K562 (cell line): Measurements from ENCODE around the gene MRPL42. TPM values are rescaled to one million over a fixed set of nuclear protein-coding genes. Genes with fewer than 3 reads are reported as not detected.

Experiments used
- FOSL1 ChIP-seq: fragments of 200-800 bp; sonication (Bioruptor generic); conservative IDR thresholded peaks from 2 replicates; pipeline ENCODE4 v1.6.1; 2016; ENCODE audit warnings: missing genetic modification characterization, missing compliant biosample characterization
- MAFG ChIP-seq: fragments of 450-650 bp; conservative IDR thresholded peaks from 2 replicates; pipeline ENCODE4 v1.6.1; 2016; ENCODE audit warnings: missing genetic modification characterization, missing compliant biosample characterization
- REST ChIP-seq, 2 experiments: fragments of 450-650 bp; formaldehyde crosslinking in 1 of 2; IDR thresholded peaks; 2 replicates each; pipeline versions ENCODE4 v1.4.0 to v1.6.1; 2014 to 2020; ENCODE audit warnings: mild to moderate bottlenecking in 2 of 2, borderline replicate concordance in 1 of 2, low read depth in 1 of 2
- SNAPC5 ChIP-seq: fragments of 250-450 bp; sonication (Bioruptor Pico); IDR thresholded peaks from 2 replicates; pipeline ENCODE4 v1.8.0; 2021; ENCODE audit warnings: moderate library complexity, mild to moderate bottlenecking, inconsistent platforms
- polyA plus RNA-seq, 8 experiments: library from polyadenylated mRNA; depleted of rRNA in 4 of 8; stranded (reverse) in 5 of 8; unstranded in 3 of 8; fragments of >200 nt; fragmentation: Nextera tagmentation in 2 of 8; fragmentation: Illumina TruSeq in 1 of 8; extraction: Ambion mirVana in 2 of 8; extraction: Trizol in 1 of 8; gene quantifications; 2 replicates each; pipeline versions ENCODE4 v1.2.1 to v1.2.3, GENCODE V29; 2011 to 2014; ENCODE audit warnings: inconsistent platforms in 1 of 8, missing spikeins in 1 of 8
- total RNA-seq, 7 experiments: library from RNA; depleted of rRNA in 6 of 7; stranded (reverse); fragments of >200 nt in 6 of 7; fragmentation: Illumina TruSeq in 2 of 7; extraction: Trizol in 2 of 7; gene quantifications; 2 replicates each; pipeline versions ENCODE4 v1.2.1 to v1.2.3, GENCODE V29; 2011 to 2021; ENCODE audit warnings: low replicate concordance in 1 of 7

MRPL42 gene
- total and polyA plus RNA-seq, 9 of the 15 experiments (the other 6 are each of a cell fraction or from before 2014, with no cell fraction given) = 104 to 806 (median 218) TPM

- TF ChIP-seq REST (IDR thresholded peaks at IDR 0.05; ENCODE audit: borderline replicate concordance) (peak; percentile 78), REST (CRISPR knock-in tag; IDR thresholded peaks at IDR 0.05; ENCODE audit: low read depth) (no peak), MAFG (tag) (peak; percentile 55; the same call in 1 of the 2 replicates), FOSL1 (tag) (no peak), SNAPC5 (CRISPR knock-in tag) (no peak)
Measured at GRCh38 chr12:93502802-93503623, 35.7 kb downstream of the MRPL42 start (continued).
